Activated T-cell treated with anti-CD3 and anti-CD28 coated beads for 24 hours (primary cell): ENCODE data around the gene RAB36.

ENCODE experiments used
- DNase-seq: peaks from one replicate; pipeline ENCODE4 v3.0.0-alpha.2; 2020; ENCODE audit warnings: low read depth

RAB36 gene

DNA sequence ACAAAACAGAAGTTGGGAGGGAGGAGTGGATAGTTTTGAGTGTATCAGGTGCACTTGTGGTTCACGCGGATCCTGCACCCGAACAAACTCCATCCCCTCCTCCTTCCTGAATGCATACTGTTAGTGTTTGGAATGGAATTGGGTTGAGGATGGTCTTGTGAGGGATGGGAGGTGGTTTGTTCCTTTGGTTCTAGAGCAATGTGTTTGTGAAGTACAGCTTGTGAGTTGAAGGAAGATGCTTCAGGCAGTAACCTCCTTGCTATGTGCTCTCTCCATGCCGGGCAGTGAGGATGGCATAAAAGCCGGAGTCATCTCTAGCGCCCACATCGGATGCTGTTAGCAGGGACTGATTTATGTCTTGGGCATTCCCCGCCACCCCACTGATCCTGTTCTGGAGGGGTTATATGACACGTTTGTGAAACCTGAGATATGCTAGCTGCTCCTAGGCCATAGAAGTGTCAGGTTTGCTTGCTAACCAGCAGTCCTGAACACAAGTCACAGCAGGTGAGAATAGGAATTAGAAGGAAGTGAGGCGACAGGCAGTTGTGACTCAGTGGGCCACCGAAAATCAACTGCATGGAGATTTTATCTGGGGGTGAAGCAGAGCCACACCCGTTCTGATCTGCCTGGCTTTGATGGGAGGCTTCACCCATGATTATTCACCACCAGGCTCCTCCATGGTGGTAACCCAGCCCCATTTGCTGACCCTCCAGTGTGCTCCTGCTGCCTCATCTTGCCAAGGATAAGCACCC is 37.2 kb downstream of the RAB36 start:
- peak; percentile 50 for DNase-seq

DNA sequence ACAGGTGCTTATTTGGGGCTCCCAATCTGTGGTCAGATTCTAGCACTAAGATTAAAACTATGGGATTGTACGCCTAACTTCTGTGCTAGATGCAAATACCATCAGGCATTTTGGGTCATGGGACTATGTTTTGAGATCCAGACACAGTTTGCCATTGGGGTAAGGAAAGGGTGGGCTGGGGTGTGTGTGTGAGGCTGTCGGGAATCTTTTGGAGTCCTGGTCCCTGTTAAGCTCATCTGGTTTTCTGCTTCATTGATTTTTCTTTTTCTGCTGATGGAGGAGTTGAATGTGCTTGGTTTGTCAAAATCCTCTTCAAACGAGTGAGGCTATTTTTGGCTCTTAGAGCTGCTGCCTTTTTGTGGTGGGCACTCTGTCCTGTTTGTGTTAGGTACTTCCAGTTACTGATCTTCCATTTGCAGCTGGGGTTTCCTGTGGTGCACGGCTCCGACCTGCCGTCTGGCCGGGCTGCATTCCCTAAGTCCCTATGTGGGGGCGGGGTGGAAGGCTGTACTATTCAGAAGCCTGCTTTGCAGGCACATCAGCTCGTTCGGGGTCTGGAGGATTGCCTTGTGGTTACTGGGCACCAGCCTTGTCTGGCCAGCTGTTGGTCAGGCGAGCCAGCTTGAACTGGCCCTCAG is 37.9 kb downstream of the RAB36 start:
- no peak for DNase-seq

DNA sequence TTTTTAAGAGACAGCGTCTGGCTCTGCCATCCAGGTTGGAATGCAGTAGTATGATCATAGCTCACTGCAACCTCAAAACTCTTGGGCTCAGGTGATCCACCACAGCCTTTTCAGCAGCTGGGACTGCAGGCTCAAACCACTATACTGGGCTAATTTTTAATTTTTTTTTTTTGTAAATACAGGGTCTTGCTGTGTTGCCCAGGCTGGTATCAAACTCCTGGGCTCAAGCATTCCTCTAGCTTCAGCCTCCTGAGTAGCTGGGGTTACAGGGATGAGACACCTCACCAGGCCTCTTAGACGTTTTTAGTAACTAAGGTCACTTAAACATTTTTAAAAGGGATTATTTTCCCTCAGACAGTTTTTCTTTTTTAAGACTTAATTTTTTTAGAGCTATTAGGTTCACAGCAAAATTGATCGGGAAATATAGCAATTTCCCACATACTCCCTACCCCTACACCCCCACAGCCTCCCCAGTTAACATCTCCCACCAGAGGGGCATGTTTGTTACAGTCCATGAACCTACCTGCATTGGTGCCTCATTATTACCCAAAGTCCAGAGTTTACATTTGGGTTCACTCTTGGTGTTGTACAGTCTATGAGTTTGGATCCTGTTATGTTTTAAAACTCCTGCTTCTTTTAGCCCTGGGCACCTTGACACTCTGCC is 39.0 kb downstream of the RAB36 start:
- DNase-seq = no peak

DNA sequence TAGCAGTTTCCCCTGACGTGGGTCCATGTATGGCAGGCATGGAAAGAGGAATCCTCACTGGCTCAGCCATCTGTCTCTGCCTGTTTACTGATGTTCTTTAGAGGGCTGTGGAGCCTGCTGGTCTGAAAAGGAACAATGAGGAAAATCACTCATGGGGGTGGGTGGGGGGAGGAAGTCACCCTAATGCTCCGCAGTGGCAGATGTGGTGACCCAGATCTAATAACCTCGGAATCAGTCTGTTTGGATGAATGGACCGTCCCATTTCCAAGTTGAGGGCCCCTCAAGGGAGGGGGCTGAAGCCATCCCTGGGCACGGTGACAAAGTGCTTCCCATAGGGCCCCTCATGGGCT is 39.5 kb downstream of the RAB36 start:
- DNase-seq = no peak

DNA sequence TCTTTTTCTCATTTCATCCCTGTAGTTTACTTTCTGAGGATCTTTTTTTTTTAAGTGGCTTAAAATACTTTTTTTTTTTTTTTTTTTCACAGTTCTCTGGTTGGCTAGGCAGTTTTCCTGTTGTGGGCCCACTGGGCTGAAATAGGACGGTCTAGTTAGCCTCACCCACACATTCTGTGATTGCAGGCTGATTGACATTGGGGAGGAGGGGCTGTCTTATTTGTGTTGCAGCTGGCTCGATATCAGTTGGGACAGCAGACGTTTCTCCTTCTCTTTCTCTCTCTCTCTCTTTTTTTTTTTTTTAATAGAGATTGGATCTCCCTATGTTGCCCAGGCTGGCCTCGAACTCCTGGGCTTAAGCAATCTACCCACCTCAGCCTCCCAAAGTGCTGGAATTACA is 41.9 kb downstream of the RAB36 start:
- no peak for DNase-seq

DNA sequence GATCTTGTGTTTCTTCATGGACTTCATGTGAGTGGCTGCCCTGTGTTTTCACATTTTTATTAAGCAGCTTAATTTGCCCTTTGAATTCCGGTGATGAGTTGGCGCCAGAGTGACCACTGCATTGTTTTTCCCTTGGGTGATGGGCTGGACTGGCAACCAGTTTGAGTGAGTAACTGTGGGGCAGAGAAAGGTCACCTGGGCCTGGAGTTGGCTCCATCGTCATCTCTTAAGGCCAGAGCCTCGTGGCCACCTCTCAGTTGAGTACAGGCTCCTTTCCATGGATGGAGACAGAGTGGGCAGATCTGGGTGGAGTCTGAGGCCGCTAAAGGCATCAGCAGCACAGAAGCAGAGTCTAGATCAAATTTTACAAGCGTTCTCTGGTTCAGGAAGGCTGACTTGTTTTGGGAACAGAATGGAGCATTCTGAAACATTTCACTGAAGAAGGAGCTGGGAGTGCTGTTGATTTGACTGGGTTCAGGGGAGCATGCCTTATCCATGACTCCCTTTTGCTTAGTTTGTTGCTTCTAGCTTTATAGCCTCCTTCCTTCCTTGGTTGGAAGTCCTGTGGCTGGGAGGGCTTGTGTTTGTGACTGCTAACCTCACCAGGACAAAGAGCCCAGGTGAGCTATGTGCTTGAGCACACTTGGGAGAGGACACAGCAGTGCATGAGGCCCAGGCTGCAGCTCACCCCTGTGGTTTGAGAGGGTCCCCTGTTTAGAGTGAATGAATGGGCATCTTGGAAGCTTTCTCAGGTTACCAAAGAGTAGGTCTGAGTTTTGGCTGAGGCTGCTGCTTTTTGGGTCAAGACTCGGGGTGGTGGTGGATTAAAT is 42.8 kb downstream of the RAB36 start:
- DNase-seq = no peak

DNA sequence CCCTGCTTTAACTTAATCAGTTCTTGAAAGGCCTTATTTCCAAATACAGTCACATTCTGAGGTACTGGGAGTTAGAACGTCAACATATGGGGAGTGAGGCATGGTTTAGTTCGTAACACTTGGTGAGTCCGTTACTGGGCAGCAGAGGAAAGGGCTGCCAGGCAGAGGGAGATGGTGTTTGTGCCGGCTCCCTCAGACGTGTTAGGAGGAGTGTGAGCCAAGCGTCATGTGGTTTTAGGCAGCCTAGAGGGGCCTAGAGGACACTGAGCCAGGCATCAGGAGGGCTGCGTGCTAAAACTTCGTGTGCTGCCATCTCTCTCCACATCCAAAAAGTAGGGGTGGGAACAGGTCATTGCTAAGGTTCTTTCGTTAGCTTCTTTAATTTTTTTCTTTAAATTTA is 45.2 kb downstream of the RAB36 start:
- DNase-seq = no peak

DNA sequence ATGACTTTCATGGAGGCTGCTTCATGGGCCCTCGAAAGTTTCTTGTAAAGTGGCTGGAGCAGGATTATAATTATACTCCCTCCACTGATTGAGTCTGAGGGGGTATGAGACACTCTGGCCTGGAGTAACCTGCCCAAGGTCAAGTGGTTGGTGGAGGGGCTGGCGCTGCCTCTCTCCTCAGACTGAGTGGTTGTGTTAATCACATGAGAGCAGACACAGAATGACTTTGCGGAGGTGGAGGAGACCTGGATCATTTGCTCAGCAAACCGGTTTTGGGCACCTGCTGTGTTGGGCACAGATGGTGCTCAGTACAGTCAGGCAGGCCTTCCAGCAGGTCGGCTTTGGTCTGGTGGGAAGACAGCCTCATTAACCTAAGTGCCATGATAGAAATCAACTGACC is 46.9 kb downstream of the RAB36 start:
- no peak for DNase-seq

DNA sequence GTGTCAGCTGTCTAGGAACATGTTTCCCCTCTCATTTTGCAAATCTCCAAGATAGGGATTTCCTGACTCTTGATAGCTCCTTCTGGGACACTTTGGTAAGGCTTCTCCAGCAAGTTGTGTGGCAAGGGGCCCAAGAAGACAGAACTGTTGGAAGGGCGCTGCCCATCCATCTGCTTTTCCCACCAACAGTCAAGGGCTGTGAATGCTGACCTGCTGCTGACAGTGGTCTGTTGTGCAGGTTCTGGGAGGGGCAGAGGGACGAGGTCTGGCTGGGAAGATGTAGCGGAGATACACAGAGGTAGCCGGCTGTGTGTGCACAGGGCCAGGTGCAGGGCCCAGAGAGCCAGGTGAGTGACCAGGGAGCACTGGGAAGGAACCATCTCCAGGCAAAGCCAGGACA is 47.3 kb downstream of the RAB36 start:
- DNase-seq = no peak

DNA sequence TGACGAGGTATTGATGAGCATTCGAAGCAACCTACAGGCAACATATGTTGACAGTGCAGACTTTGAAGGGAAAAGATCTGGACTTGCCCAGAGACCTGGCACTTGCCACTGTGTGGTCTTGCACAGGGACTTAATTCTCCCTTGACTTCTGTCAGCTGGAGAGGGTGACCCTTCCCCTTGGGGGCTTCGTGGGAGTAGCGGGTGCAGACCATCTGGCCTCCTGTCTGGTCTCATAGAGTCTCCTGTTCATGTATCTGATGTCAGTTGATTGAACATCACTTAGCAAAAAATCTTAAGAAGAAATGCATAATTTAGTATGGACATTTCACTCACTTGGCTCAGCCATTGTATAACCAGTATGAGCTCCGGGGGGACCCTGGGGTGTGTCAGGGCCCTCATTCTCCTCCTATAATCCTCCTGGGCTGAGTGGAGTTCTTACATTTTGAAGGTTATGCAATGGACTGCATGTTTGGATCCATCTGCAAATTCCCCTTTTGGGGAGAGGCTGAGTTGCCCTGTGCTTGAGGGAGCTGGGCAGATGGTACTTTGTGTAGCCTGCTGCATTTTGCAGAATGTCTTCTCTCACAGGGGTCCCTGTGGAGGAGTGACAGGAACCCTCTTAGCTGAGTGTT is 48.0 kb downstream of the RAB36 start:
- no peak for DNase-seq

DNA sequence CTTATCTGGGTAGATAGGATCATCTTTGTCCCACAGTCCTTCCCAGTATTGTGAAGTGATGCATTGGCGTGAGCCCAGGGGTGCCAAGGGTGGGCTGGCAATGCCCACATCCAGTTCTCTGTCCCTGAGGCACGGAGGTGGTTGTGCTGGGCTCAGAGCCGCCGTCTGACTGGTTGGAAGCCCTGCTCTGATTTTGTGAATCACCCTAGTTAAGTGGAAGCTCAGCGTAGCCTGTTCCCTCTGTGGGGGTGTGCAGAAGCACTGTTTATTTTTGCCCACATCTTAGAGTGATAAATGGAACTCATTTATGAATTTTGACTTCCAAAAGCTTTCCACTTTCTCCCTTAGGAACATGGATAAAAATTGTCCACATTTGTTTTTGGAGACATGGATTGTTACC is 48.6 kb downstream of the RAB36 start:
- DNase-seq = no peak

DNA sequence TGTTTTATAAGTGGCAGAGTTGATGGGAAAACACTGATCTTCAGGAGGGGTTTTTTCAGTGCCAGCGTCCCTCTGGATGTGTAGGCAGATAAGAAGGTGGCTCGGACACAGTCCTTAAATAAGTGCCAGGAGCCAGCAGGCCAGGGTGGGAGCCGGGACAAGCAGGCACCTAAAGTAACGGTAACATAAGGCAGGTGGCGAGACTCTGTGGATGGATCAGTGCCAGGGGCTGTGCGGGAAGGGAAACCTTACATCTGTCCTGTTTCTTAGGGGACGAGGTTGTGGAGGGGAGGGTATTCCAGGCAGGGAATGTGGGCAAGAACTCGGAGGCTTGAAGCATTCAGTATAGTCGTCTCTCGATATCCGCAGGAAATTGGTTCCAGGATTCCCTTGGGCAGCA is 50.9 kb downstream of the RAB36 start:
- DNase-seq = no peak

DNA sequence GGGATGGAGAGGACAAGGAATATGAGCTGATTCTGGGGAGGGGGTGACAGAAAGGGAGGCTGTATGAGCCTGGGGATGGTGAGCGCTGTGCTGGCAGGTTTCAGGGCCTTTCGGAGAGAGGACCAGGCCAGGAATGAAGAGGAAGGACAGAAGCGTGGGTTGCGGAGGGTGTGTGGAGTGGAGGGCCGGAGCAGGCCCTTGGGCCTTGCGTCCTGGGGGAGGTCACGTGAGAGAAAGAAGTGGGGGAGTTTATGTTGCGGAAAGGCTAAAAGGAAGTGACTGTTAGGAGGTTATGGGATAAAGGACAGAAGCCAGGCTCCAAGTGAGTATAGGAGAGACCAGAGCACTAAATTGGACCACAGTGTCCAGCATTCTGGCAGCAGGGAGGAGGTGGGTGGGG is 52.6 kb downstream of the RAB36 start:
- DNase-seq = no peak

DNA sequence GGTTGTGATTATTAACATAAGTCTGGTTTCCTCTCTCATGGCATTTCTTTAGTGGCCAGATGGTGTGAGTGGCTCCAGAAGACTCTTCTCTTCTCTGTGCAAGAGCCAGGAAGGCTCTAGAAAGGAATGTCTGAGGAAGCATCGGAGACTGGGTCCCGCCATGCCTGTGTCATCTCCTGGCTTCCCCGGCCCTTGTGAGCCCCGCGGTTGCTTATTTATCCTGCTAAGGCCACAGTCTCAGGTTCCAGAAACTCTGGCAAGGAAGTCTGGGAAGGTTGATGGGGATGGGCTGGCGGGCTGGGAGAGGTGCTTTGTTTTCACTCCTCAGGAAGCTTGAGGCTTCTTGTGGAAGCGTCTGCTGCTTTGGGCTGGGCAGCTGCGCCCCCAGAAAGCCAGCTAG is 53.9 kb downstream of the RAB36 start:
- no peak for DNase-seq

DNA sequence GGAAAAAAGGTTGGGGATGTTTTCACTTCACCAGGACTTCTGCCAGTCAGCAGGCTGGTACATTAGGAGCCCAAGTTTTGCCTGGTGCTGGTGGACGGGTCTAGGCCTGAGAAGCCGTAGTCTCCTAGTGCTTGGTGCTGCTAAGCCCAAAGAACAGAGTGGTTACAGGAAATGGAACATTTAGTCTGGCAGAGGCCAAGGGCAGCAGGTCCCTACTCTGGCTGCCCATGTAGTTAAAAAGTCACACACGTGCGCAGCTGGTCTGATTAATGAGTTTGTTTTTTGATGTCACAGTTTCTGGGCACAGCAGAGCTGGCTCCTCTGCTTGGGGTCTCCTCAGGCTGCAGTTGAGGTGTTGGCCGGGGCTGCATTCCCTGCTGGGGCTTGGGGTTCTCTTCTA is 55.6 kb downstream of the RAB36 start:
- DNase-seq = no peak

DNA sequence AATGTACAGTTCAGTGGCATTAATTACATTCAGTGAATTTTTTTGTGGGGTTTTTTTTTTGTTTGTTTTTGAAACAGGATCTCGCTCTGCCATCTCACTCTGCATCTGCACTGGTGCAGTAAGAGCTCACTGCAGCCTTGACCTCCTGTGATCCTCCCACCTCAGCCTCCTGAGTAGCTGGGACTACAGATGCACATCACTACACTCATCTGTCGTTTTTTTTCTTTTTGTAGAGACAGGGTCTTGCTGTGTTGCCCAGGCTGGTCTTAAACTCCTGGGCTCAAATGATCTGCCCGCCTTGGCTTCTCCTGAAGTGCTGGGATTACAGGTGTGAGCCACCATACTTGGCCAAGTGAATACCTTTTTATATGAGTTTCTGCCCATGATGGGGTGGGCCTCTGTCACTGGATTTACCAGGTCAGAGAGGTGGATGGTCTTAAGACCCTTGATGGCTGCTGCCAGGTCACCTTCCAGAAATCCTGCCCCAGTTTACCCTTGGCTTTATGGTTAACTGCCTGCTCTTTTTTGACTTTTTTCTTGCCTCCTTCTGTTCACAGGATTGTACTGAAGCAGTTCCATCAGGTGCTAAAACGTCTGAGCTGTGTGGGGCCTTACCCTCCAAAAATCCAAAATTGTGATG is 57.7 kb downstream of the RAB36 start:
- no peak for DNase-seq

DNA sequence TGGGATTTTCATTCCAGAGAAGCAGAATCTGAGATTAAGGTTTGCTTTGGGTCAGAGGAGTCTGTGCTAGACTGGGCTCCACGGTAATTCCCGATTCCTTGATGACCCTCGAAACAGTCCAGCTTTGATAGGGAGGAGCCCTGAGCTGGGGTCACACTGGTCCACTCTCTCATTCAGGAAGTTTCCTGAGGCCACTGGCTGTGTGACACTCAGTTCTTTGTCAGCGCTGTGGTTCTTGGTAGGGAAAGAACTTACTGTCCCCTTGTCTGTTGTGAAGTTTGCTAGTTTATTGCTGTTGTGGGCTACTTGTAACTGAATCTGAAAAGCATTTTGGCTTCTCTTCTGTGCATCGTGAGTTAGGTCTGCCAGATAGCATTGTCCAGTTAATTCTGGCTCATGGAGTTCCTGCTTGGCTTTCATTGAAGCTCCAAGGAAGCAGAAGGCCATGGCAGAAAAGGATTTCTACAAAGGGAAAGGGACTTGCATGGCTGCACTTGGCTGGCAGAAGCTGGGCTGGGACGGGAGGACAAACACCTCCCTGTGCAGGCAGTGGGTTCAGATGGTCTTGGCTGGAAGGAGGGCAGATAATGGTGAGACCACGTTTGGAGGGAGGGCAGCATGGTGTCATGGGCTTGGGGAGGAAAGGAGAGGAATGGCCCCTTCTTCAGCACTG is 58.3 kb downstream of the RAB36 start:
- no peak for DNase-seq

DNA sequence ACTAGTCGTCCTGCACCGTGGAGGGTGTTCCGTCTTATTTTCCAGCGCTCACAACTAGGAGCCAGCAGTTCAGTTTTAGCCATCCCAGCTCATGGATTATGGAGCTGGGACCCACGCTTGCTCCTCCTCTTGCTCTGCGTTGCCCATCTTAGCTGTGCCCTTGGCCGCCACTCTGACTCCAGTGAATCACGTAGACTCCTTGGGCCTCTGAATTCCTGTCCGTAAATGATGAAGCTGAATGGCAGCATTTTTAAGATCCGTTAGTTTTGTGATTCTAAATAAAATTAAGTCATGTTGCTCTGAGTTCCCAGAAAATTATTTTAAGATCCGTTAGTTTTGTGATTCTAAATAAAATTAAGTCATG is 58.8 kb downstream of the RAB36 start:
- no peak for DNase-seq

DNA sequence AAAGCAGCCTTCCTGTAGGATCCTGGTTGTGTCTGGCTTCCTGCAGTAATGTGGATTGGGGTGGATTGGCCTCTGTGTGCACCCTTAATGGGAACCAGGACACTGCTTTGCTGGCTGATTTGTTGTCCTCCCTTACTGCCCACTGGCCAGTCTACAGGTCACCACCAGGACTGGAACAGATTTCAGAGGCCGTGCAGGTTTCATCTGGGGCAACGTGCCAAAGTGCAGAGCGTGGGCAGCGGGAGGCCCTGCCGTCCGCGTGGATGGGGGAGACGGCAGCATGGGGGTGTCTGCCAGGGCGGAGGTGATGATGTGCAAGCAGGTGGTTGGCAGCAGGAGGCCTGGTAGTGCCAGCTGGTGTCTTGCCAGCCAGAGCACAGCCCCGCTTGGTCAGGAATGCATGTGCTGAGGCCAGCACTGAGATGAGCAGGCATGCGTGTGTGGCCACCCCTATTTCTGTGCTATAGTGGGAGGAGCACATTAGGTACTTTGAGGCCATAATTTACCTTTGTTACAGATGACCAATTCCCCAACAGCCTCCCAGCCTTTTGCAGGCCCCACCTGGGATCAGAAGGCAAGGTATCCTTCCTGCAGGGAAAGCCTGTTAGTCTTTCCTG is 59.4 kb downstream of the RAB36 start:
- DNase-seq = no peak

DNA sequence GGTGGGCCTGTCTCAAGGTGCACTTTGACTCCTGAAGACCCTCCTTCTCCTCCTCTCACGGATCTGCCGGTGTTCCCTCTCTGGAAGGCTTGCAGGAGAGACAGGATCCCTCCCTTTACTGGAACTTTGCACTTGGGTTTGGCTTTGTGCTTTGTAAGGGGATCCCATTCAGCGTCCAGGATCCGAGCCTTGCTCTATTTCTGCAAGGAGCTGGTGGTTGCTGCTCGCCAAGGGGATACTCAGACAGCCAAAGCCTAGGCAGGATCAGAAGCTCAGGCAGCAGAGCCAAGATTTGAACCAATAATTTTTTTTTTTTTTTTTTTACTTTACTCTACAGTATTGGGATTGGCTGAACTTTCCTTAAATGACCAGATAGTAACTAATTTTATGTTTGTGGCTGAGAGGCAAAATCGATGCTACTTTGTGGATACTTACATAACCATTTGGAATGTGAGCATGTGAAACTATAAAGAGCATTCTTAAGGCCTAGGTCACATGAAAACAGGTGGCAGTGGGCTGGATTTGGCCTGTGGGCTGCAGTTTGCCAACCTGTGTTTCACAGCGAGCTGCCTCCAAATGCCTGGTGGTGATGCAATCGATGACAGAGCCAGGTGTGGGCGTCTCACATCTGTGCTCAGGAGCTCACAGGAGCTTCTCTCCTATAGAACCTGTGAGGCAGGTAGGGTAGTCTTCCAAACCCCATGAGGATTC is 60.2 kb downstream of the RAB36 start:
- DNase-seq = no peak
